Stimulated activated CD4-positive, alpha-beta T cell treated with anti-CD3 and anti-CD28 coated beads, Interleukin-4, amount 100 ng/mL, for 24 hours (primary cell): Measurements from ENCODE around the gene SLC9A8.
A peak's percentile ranks its signal among the peaks of the same experiment; 100 is the strongest.

Experiments used
- DNase-seq: peaks from one replicate; pipeline ENCODE4 v3.0.0-alpha.2; 2020

SLC9A8 gene

GRCh38 chr20:49880177-49880576, 67.5 kb downstream of the SLC9A8 start:
- no peak for DNase-seq

- DNase-seq: no peak
Measured at GRCh38 chr20:49880724-49881445, 68.3 kb downstream of the SLC9A8 start.

GRCh38 chr20:49882171-49882970, 69.7 kb downstream of the SLC9A8 start:
- no peak for DNase-seq

- no peak for DNase-seq
Measured at GRCh38 chr20:49883246-49883802, 70.7 kb downstream of the SLC9A8 start.

GRCh38 chr20:49885558-49886332, 73.1 kb downstream of the SLC9A8 start:
- DNase-seq: no peak

GRCh38 chr20:49886571-49887213, 74.1 kb downstream of the SLC9A8 start:
- DNase-seq: no peak

- DNase-seq: no peak
Measured at GRCh38 chr20:49887251-49888211, 74.9 kb downstream of the SLC9A8 start.

GRCh38 chr20:49888212-49889000, 75.8 kb downstream of the SLC9A8 start:
- DNase-seq: peak; percentile 63

GRCh38 chr20:49889001-49889934, 76.6 kb downstream of the SLC9A8 start:
- no peak for DNase-seq

- no peak for DNase-seq
Measured at GRCh38 chr20:49889935-49890333, 77.3 kb downstream of the SLC9A8 start.

GRCh38 chr20:49890471-49891361, 78.1 kb downstream of the SLC9A8 start:
- DNase-seq: no peak

GRCh38 chr20:49891476-49892110, 79.0 kb downstream of the SLC9A8 start:
- no peak for DNase-seq

GRCh38 chr20:49892260-49892659, 79.6 kb downstream of the SLC9A8 start:
- DNase-seq: no peak

GRCh38 chr20:49892817-49893216, 80.2 kb downstream of the SLC9A8 start:
- DNase-seq: no peak

GRCh38 chr20:49893242-49894072, 80.8 kb downstream of the SLC9A8 start:
- peak; percentile 54 for DNase-seq

- DNase-seq: peak; percentile 36
Measured at GRCh38 chr20:49894073-49894470, 81.4 kb downstream of the SLC9A8 start.
